Osteocyte (in vitro differentiated cells): ENCODE measurements around the gene NEK5. TPM values are rescaled to one million over a fixed set of nuclear protein-coding genes. Genes with fewer than 3 reads are reported as not detected.
"Not testable (repeated sequence)": the region's sequence is repeated elsewhere in the genome, so short reads cannot be mapped to it uniquely, and the experiment has no call there.

Experiments
- DNase-seq: peaks from one replicate; pipeline ENCODE4 v3.0.0; 2021; ENCODE audit warnings: mixed read lengths; ENCODE audit not compliant: unreplicated experiment; ENCODE audit errors: extremely low spot score
- H3K27ac Mint-ChIP-seq: one replicate; pipeline ENCODE4 v1.8.0; 2021; ENCODE audit warnings: mild to moderate bottlenecking, mixed read lengths; ENCODE audit not compliant: unreplicated experiment
- H3K27me3 Mint-ChIP-seq: one replicate; pipeline ENCODE4 v1.8.0; 2021; ENCODE audit warnings: mixed read lengths; ENCODE audit not compliant: unreplicated experiment
- H3K36me3 Mint-ChIP-seq: one replicate; pipeline ENCODE4 v1.8.0; 2021; ENCODE audit warnings: mixed read lengths; ENCODE audit not compliant: unreplicated experiment
- H3K4me1 Mint-ChIP-seq: one replicate; pipeline ENCODE4 v1.8.0; 2021; ENCODE audit warnings: mixed read lengths; ENCODE audit not compliant: unreplicated experiment
- H3K4me3 Mint-ChIP-seq: one replicate; pipeline ENCODE4 v1.8.0; 2021; ENCODE audit warnings: mild to moderate bottlenecking, moderate library complexity, mixed read lengths; ENCODE audit not compliant: unreplicated experiment
- H3K9me3 Mint-ChIP-seq: one replicate; pipeline ENCODE4 v1.8.0; 2021; ENCODE audit warnings: mixed read lengths; ENCODE audit not compliant: unreplicated experiment
- total RNA-seq: library from RNA; stranded (reverse); gene quantifications from 2 replicates; pipeline ENCODE4 v1.2.1, GENCODE V29; 2021
- TF ChIP-seq, protein P1 (sequence below): fragments of 200-600 bp; sonication (generic); IDR thresholded peaks from 2 replicates; pipeline ENCODE4 v1.5.0; 2021; ENCODE audit warnings: antibody characterized with exemption, mild to moderate bottlenecking, moderate library complexity

NEK5 gene
- total RNA-seq, 1 donor from 2014 or later: 0.40 TPM

- Mint-ChIP-seq H3K4me1 (no peaks in the 10 kb centered on the region), H3K27ac (no peak overlapping the region), H3K36me3 (no peaks in the 10 kb centered on the region), H3K27me3 (peaks cover 21% of the 10 kb centered on the region), H3K4me3 (no peak overlapping the region), H3K9me3 (no peaks in the 10 kb centered on the region)
- TF ChIP-seq, protein P1, sequence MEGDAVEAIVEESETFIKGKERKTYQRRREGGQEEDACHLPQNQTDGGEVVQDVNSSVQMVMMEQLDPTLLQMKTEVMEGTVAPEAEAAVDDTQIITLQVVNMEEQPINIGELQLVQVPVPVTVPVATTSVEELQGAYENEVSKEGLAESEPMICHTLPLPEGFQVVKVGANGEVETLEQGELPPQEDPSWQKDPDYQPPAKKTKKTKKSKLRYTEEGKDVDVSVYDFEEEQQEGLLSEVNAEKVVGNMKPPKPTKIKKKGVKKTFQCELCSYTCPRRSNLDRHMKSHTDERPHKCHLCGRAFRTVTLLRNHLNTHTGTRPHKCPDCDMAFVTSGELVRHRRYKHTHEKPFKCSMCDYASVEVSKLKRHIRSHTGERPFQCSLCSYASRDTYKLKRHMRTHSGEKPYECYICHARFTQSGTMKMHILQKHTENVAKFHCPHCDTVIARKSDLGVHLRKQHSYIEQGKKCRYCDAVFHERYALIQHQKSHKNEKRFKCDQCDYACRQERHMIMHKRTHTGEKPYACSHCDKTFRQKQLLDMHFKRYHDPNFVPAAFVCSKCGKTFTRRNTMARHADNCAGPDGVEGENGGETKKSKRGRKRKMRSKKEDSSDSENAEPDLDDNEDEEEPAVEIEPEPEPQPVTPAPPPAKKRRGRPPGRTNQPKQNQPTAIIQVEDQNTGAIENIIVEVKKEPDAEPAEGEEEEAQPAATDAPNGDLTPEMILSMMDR: no peak
- DNase-seq: no peak
Observed at GRCh38 chr13:52092087-52092486, 36.8 kb downstream of the NEK5 start.

- Mint-ChIP-seq H3K27ac (no peak overlapping the region), H3K36me3 (no peaks in the 10 kb centered on the region), H3K27me3 (peaks cover 24% of the 10 kb centered on the region), H3K9me3 (no peaks in the 10 kb centered on the region), H3K4me3 (no peak overlapping the region), H3K4me1 (no peaks in the 10 kb centered on the region)
- DNase-seq: no peak
- TF ChIP-seq, protein P1: no peak
Observed at GRCh38 chr13:52091473-52091872, 37.4 kb downstream of the NEK5 start.

- peaks cover 25% of the 10 kb centered on the region for H3K27me3 Mint-ChIP-seq
- no peak overlapping the region for H3K4me3 Mint-ChIP-seq
- no peaks in the 10 kb centered on the region for H3K36me3 Mint-ChIP-seq
- H3K9me3 Mint-ChIP-seq: no peaks in the 10 kb centered on the region
- DNase-seq: no peak
- TF ChIP-seq, protein P1: no peak
- H3K27ac Mint-ChIP-seq: no peak overlapping the region
- no peaks in the 10 kb centered on the region for H3K4me1 Mint-ChIP-seq
Observed at GRCh38 chr13:52085421-52085820, 43.5 kb downstream of the NEK5 start.

GRCh38 chr13:52084981-52085380 is 43.9 kb downstream of the NEK5 start:
- not testable (repeated sequence) for H3K36me3 Mint-ChIP-seq, H3K27ac Mint-ChIP-seq, DNase-seq, H3K4me3 Mint-ChIP-seq, H3K4me1 Mint-ChIP-seq, H3K9me3 Mint-ChIP-seq
- peaks cover 23% of the 10 kb centered on the region for H3K27me3 Mint-ChIP-seq

GRCh38 chr13:52082601-52083000 is 46.3 kb downstream of the NEK5 start:
- TF ChIP-seq, protein P1: no peak
- no peaks in the 10 kb centered on the region for H3K9me3 Mint-ChIP-seq
- no peak overlapping the region for H3K27ac Mint-ChIP-seq
- no peaks in the 10 kb centered on the region for H3K4me1 Mint-ChIP-seq
- H3K36me3 Mint-ChIP-seq: no peaks in the 10 kb centered on the region
- H3K4me3 Mint-ChIP-seq: no peak overlapping the region
- DNase-seq: no peak
- H3K27me3 Mint-ChIP-seq: peaks cover 25% of the 10 kb centered on the region

- H3K4me1 Mint-ChIP-seq, H3K9me3 Mint-ChIP-seq, H3K27ac Mint-ChIP-seq, H3K4me3 Mint-ChIP-seq, H3K36me3 Mint-ChIP-seq, DNase-seq: not testable (repeated sequence)
- H3K27me3 Mint-ChIP-seq: peaks cover 29% of the 10 kb centered on the region
Observed at GRCh38 chr13:52079891-52080290, 49.0 kb downstream of the NEK5 start.
